T-cell (primary cell): ENCODE measurements around the gene SLN. TPM values are rescaled to one million over a fixed set of nuclear protein-coding genes. Genes with fewer than 3 reads are reported as not detected.

Experiments used
- ATAC-seq, 4 experiments: fragments of 200-7000 bp in 3 of 4; fragments of 150-1000 bp in 1 of 4; cut with Tn5 transposase; replicated peaks in 1 of 4; 1 replicate in 3 of 4; 2 replicates in 1 of 4; pipeline ENCODE4 v1.10.0; 2021; ENCODE audit warnings: moderate library complexity in 3 of 4, mild to moderate bottlenecking in 2 of 4, moderate number of reproducible peaks in 1 of 4
- CTCF ChIA-PET, 2 donors: fragments of 300-600 bp; sonication (Branson Sonifier 250); formaldehyde crosslinking; loops; one replicate each; lab custom pipeline; 2022; ENCODE audit warnings: antibody characterized with exemption in 2 of 2; lab: Charles Lee
- POLR2A ChIA-PET, 2 donors: fragments of 300-600 bp; sonication (Branson Sonifier 250); formaldehyde crosslinking; loops; one replicate each; lab custom pipeline; 2022; ENCODE audit warnings: antibody characterized with exemption in 2 of 2; lab: Charles Lee
- DNase-seq, 35 experiments: peaks; one replicate each; pipeline versions ENCODE4 v3.0.0 to v3.0.0-alpha.2; 2013 to 2023
- H3K27ac ChIP-seq: one replicate; pipeline ENCODE4 v1.5.1; 2013; ENCODE audit warnings: low read length
- H3K27me3 ChIP-seq, 2 experiments: replicated peaks in 1 of 2; 1 replicate in 1 of 2; 2 replicates in 1 of 2; pipeline versions ENCODE4 v1.6.1 to v1.7.0; 2013; ENCODE audit warnings: low read length in 1 of 2, mixed read lengths in 1 of 2; ENCODE audit not compliant: control insufficient read depth in 2 of 2, insufficient read depth in 2 of 2; ENCODE audit errors: extremely low read depth in 1 of 2
- H3K36me3 ChIP-seq, 2 donors: 1 replicate in 1 of 2; 2 replicates in 1 of 2; pipeline versions ENCODE4 v1.6.1 to v1.7.0; 2013; ENCODE audit warnings: low read length in 1 of 2; ENCODE audit not compliant: control insufficient read depth in 2 of 2, insufficient read depth in 1 of 2; ENCODE audit errors: extremely low read depth in 1 of 2
- H3K4me1 ChIP-seq, 2 experiments: 1 replicate in 1 of 2; 2 replicates in 1 of 2; pipeline versions ENCODE4 v1.6.1 to v1.7.0; 2013; ENCODE audit warnings: low read length in 2 of 2, mixed read lengths in 1 of 2; ENCODE audit not compliant: insufficient read depth in 2 of 2, control insufficient read depth in 1 of 2; ENCODE audit errors: extremely low read depth in 1 of 2
- H3K4me3 ChIP-seq, 2 donors: 1 replicate in 1 of 2; 2 replicates in 1 of 2; pipeline versions ENCODE4 v1.5.1 to v1.7.0; 2013; ENCODE audit warnings: mild to moderate bottlenecking in 2 of 2, low read length in 1 of 2, moderate library complexity in 1 of 2; ENCODE audit not compliant: control insufficient read depth in 1 of 2; ENCODE audit errors: extremely low read depth in 1 of 2
- H3K9me3 ChIP-seq: 2 replicates; pipeline ENCODE4 v1.7.0; 2013
- H3K27ac Mint-ChIP-seq, 2 donors: one replicate each; pipeline ENCODE4 v1.8.0; 2020 to 2021; ENCODE audit warnings: mild to moderate bottlenecking in 2 of 2, mixed read lengths in 2 of 2
- H3K27me3 Mint-ChIP-seq, 2 donors: one replicate each; pipeline ENCODE4 v1.8.0; 2021 to 2022; ENCODE audit warnings: mixed read lengths in 2 of 2
- H3K36me3 Mint-ChIP-seq: one replicate; pipeline ENCODE4 v1.8.0; 2021; ENCODE audit warnings: mixed read lengths
- H3K4me1 Mint-ChIP-seq, 3 donors: one replicate each; pipeline ENCODE4 v1.8.0; 2020 to 2022; ENCODE audit warnings: mixed read lengths in 3 of 3, mild to moderate bottlenecking in 1 of 3
- H3K4me3 Mint-ChIP-seq, 3 donors: one replicate each; pipeline ENCODE4 v1.8.0; 2020 to 2022; ENCODE audit warnings: mild to moderate bottlenecking in 3 of 3, mixed read lengths in 3 of 3, moderate library complexity in 3 of 3
- H3K9me3 Mint-ChIP-seq, 3 donors: one replicate each; pipeline ENCODE4 v1.8.0; 2020 to 2022; ENCODE audit warnings: mixed read lengths in 3 of 3
- WGBS: methylation state at CpG from one replicate; pipeline ENCODE4 v1.1.5; 2013; ENCODE audit warnings: missing lambda C conversion rate; ENCODE audit not compliant: insufficient coverage; 5-methylcytosine and 5-hydroxymethylcytosine counted together
- total RNA-seq, 35 experiments: library from RNA in 6 of 35; stranded (reverse) in 6 of 35; fragments of 120-200 nt in 1 of 35; gene quantifications; one replicate each; pipeline versions ENCODE4 v1.2.1 to v1.2.4 and lab custom pipeline; 2013 to 2026

Gene SLN
- total RNA-seq, 5 donors from 2014 or later (not counting 1 experiment from before 2014, with no cell fraction given): not detected

GRCh38 chr11:107669893-107670601 lies 41.8 kb downstream of the SLN start:
- Histone ChIP-seq H3K4me1 (no peaks in the 10 kb centered on the region), H3K9me3 (no peaks in the 10 kb centered on the region), H3K27ac (no peak overlapping the region), H3K36me3 (no peaks in the 10 kb centered on the region), H3K27me3 (peaks cover 0 to 8% of the 10 kb centered on the region in 2 experiments), H3K4me3 (no peak overlapping the region)
- Mint-ChIP-seq H3K36me3 (no peaks in the 10 kb centered on the region), H3K27ac (no peak overlapping the region), H3K9me3 (no peaks in the 10 kb centered on the region), H3K4me1 (no peaks in the 10 kb centered on the region), H3K4me3 (no peak overlapping the region), H3K27me3 (peaks cover 5 to 20% of the 10 kb centered on the region in 2 donors)
- 37% methylated on average over 2 of the region's 4 CpGs for WGBS
- ATAC-seq (no peak), DNase-seq (no peak)
- POLR2A ChIA-PET: no interaction called here
- CTCF ChIA-PET: interaction anchor here (0.5 to 1.8 kb wide), 4 partner anchors 11 to 247 kb away, joined by 4 to 5 read pairs (median 4); no protein-coding TSS in a partner anchor

GRCh38 chr11:107669191-107669740 lies 42.6 kb downstream of the SLN start:
- POLR2A ChIA-PET: interaction anchor here (0.6 kb wide), 2 partner anchors 8 to 25 kb away, joined by 3 read pairs; no protein-coding TSS in a partner anchor
- no peaks in the 10 kb centered on the region for H3K36me3 Mint-ChIP-seq

DNA sequence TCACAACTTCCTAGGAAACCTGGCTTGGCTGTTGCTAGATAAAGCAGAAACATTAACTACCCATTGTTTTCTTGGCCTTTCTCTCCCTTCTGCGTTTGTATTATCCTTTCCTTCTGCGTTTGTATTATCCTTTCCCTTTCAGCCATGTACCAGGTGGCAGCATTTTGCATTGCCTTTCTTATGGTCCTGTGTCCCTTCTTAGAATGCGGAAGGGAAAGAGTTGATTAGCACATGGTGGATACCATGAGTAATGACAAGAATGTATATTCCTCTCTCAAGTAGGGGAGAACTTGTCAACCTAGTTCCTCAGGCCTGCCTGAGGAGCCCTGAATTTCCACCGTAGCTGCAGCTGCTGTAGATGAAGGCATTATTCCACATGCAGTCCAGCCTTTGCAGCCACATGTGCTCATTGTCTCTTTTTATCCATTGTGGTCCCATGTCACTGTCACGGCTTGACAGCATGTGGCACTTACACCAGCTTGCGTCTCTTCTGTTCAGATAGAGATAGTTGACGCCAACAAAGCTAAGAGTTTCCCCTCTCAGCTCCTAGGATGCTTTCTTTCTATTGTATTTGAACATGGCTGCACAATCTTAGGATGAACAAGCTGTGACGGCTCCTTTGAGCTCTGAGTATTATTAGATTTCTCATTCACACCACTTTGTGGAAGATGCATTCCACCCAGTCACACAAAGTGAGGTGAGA lies 44.8 kb downstream of the SLN start:
- H3K36me3 Mint-ChIP-seq: no peaks in the 10 kb centered on the region
- Histone ChIP-seq H3K36me3 (no peaks in the 10 kb centered on the region), H3K27me3 (peaks cover 0 to 4% of the 10 kb centered on the region in 2 experiments), H3K9me3 (no peaks in the 10 kb centered on the region), H3K27ac (no peak overlapping the region), H3K4me1 (no peaks in the 10 kb centered on the region), H3K4me3 (no peak overlapping the region)
- no peak overlapping the region for H3K27ac Mint-ChIP-seq
- no peak overlapping the region for H3K4me3 Mint-ChIP-seq
- 71% methylated on average over 2 of the region's 8 CpGs for WGBS
- no peaks in the 10 kb centered on the region for H3K4me1 Mint-ChIP-seq
- ChIA-PET CTCF (interaction anchor here in 1 of 2 donors (1.2 kb wide), 1 partner anchor 9 kb away, joined by 3 read pairs; no protein-coding TSS in a partner anchor), POLR2A (no interaction called here)
- no peak for ATAC-seq
- no peaks in the 10 kb centered on the region for H3K9me3 Mint-ChIP-seq
- DNase-seq: no peak
- H3K27me3 Mint-ChIP-seq: peaks cover 5 to 7% of the 10 kb centered on the region in 2 donors

More at GRCh38 chr11:107669191-107669740, 42.6 kb downstream of the SLN start:
- H3K9me3 ChIP-seq: no peaks in the 10 kb centered on the region
- CTCF ChIA-PET: no interaction called here
- ATAC-seq (no peak), DNase-seq (no peak)
- H3K36me3 ChIP-seq: no peaks in the 10 kb centered on the region
- no peaks in the 10 kb centered on the region for H3K9me3 Mint-ChIP-seq
- H3K4me3 Mint-ChIP-seq: no peak overlapping the region
- no peak overlapping the region for H3K4me3 ChIP-seq
- no peaks in the 10 kb centered on the region for H3K4me1 ChIP-seq
- H3K27ac ChIP-seq: no peak overlapping the region
- no peaks in the 10 kb centered on the region for H3K4me1 Mint-ChIP-seq
- no peak overlapping the region for H3K27ac Mint-ChIP-seq
- WGBS: 91% methylated on average over 5 of the region's 11 CpGs
- H3K27me3 Mint-ChIP-seq: peaks cover 8 to 17% of the 10 kb centered on the region in 2 donors
- peaks cover 0 to 8% of the 10 kb centered on the region in 2 experiments for H3K27me3 ChIP-seq

- H3K36me3 Mint-ChIP-seq: no peaks in the 10 kb centered on the region
- Histone ChIP-seq H3K9me3 (no peaks in the 10 kb centered on the region), H3K4me1 (no peaks in the 10 kb centered on the region), H3K27ac (no peak overlapping the region), H3K4me3 (no peak overlapping the region), H3K27me3 (no peaks in the 10 kb centered on the region), H3K36me3 (no peaks in the 10 kb centered on the region)
- no peak overlapping the region for H3K27ac Mint-ChIP-seq
- no peak overlapping the region for H3K4me3 Mint-ChIP-seq
- H3K27me3 Mint-ChIP-seq: peaks cover 5 to 7% of the 10 kb centered on the region in 2 donors
- H3K9me3 Mint-ChIP-seq: no peaks in the 10 kb centered on the region
- ATAC-seq: no peak
- WGBS: 92% methylated on average over 9 of the region's 10 CpGs
- DNase-seq: no peak
- POLR2A ChIA-PET: no interaction called here
- CTCF ChIA-PET: no interaction called here
- H3K4me1 Mint-ChIP-seq: no peaks in the 10 kb centered on the region
These were observed 46.8 kb downstream of the SLN start for GRCh38 chr11:107665018-107665417.

DNA sequence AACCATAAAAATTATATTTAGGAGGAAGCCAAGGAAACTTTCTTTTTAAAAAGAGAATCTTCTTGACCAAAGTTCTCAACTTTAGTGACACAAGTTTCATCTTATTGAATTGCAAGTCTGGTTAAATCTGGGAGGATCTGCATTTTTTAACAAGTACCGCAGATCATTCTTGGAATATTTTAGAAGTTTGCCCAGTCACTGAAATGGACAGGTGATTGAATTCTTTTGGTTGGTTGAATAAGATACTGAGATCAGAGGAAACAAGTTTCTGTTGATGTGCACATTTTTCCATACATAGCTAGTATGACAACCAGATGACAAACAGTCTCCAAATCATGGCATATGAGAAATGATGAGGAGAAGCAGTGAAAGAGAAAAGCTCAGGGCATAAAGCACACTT lies 50.2 kb downstream of the SLN start:
- ChIA-PET POLR2A (no interaction called here), CTCF (interaction anchor here in 1 of 2 donors (0.6 kb wide), 1 partner anchor 12 kb away, joined by 3 read pairs; no protein-coding TSS in a partner anchor)
- ATAC-seq: no peak
- Histone ChIP-seq H3K4me1 (no peaks in the 10 kb centered on the region), H3K9me3 (no peaks in the 10 kb centered on the region), H3K4me3 (no peak overlapping the region), H3K27ac (no peak overlapping the region), H3K27me3 (peaks cover 0 to 2% of the 10 kb centered on the region in 2 experiments), H3K36me3 (no peaks in the 10 kb centered on the region)
- Mint-ChIP-seq H3K9me3 (no peaks in the 10 kb centered on the region), H3K27ac (no peak overlapping the region), H3K27me3 (peaks cover 4 to 6% of the 10 kb centered on the region in 2 donors), H3K4me3 (no peak overlapping the region), H3K4me1 (no peaks in the 10 kb centered on the region), H3K36me3 (no peaks in the 10 kb centered on the region)
- DNase-seq: no peak
- WGBS: no CpG with 5 or more reads among the region's 1 CpG

DNA sequence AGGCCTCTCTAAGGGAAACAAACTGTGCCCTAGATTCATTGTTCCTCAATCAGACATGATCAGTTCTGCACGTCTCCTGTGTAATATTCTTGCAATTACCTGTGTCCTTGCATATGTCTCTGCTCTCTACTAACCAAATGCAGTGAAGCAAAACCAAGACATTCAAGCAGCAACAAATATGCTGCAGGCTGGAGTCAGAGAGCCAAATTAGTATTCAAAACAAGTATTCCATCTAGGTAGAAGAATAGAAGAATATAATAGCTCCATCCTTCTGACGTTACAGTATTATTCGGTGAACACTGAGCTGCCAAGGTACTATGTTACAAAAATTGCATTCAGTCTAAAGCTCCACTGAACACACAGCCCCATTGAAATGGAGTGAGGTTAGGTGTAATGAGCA lies 51.8 kb downstream of the SLN start:
- H3K36me3 ChIP-seq: no peaks in the 10 kb centered on the region
- Mint-ChIP-seq H3K9me3 (no peaks in the 10 kb centered on the region), H3K4me3 (no peak overlapping the region), H3K36me3 (no peaks in the 10 kb centered on the region), H3K27ac (no peak overlapping the region), H3K27me3 (peaks cover 4 to 5% of the 10 kb centered on the region in 2 donors), H3K4me1 (no peaks in the 10 kb centered on the region)
- WGBS: no CpG with 5 or more reads among the region's 3 CpGs
- ChIA-PET CTCF (interaction anchor here in 1 of 2 donors (1.0 kb wide), 1 partner anchor 9 kb away, joined by 4 read pairs; no protein-coding TSS in a partner anchor), POLR2A (no interaction called here)
- no peaks in the 10 kb centered on the region for H3K4me1 ChIP-seq
- no peak overlapping the region for H3K27ac ChIP-seq
- DNase-seq (no peak), ATAC-seq (no peak)
- H3K4me3 ChIP-seq: no peak overlapping the region
- H3K9me3 ChIP-seq: no peaks in the 10 kb centered on the region
- peaks cover 0 to 2% of the 10 kb centered on the region in 2 experiments for H3K27me3 ChIP-seq
